HepG2 (cell line): Measurements from ENCODE around the gene COL26A1.

Experiments used
- AGO1 ChIP-seq: fragments of 200-400 bp; formaldehyde crosslinking; IDR thresholded peaks from 2 replicates; pipeline ENCODE4 v1.6.1; 2017; ENCODE audit warnings: mild to moderate bottlenecking, low read depth, low read length, moderate library complexity; ENCODE audit not compliant: poor library complexity, severe bottlenecking
- EP300 ChIP-seq, 3 experiments: sonication (generic) in 1 of 3; formaldehyde crosslinking in 1 of 3; IDR thresholded peaks; 2 replicates each; pipeline versions ENCODE4 v1.5.1 to v1.6.1; 2011 to 2020; ENCODE audit warnings: low read depth in 2 of 3, low read length in 2 of 3, borderline replicate concordance in 1 of 3, improper control_type of control experiment in 1 of 3, mild to moderate bottlenecking in 1 of 3, missing genetic modification reagents in 1 of 3, moderate library complexity in 1 of 3
- EZH2 ChIP-seq: conservative IDR thresholded peaks from 2 replicates; pipeline ENCODE4 v1.6.1; 2012; ENCODE audit warnings: mild to moderate bottlenecking, low read depth, low read length, moderate library complexity
- FOXM1 ChIP-seq: sonication (generic); formaldehyde crosslinking; IDR thresholded peaks from 2 replicates; pipeline ENCODE4 v1.5.0; 2020; ENCODE audit warnings: missing genetic modification reagents
- KDM6A ChIP-seq: IDR thresholded peaks from 2 replicates; pipeline ENCODE4 v1.6.1; 2016; ENCODE audit warnings: low read depth
- TAF1 ChIP-seq: sonication (generic); formaldehyde crosslinking; IDR thresholded peaks from 2 replicates; pipeline ENCODE4 v1.4.0; 2020; ENCODE audit warnings: missing genetic modification reagents
- TEAD2 ChIP-seq: sonication (generic); formaldehyde crosslinking; IDR thresholded peaks from 2 replicates; pipeline ENCODE4 v1.9.0; 2021; ENCODE audit warnings: missing genetic modification reagents
- ZFP36L2 ChIP-seq: sonication (generic); formaldehyde crosslinking; IDR thresholded peaks from 2 replicates; pipeline ENCODE4 v1.4.0; 2020; ENCODE audit warnings: missing genetic modification reagents
- ZNF431 ChIP-seq: sonication (generic); formaldehyde crosslinking; IDR thresholded peaks from 2 replicates; pipeline ENCODE4 v1.9.0; 2022; ENCODE audit warnings: missing genetic modification reagents, low read depth, mild to moderate bottlenecking, borderline replicate concordance
- TF ChIP-seq, protein P1 (sequence below): sonication (generic); formaldehyde crosslinking; IDR thresholded peaks from 2 replicates; pipeline ENCODE4 v1.5.0; 2020; ENCODE audit warnings: mild to moderate bottlenecking, missing genetic modification reagents, moderate library complexity
- TF ChIP-seq, protein P2 (sequence below): sonication (generic); formaldehyde crosslinking; IDR thresholded peaks from 2 replicates; pipeline ENCODE4 v1.8.1; 2023; ENCODE audit warnings: missing genetic modification reagents, inconsistent platforms, borderline replicate concordance
- TF ChIP-seq, protein P3 (sequence below): IDR thresholded peaks from 2 replicates; pipeline ENCODE4 v1.6.1; 2016; ENCODE audit warnings: low read depth, borderline replicate concordance

DNA sequence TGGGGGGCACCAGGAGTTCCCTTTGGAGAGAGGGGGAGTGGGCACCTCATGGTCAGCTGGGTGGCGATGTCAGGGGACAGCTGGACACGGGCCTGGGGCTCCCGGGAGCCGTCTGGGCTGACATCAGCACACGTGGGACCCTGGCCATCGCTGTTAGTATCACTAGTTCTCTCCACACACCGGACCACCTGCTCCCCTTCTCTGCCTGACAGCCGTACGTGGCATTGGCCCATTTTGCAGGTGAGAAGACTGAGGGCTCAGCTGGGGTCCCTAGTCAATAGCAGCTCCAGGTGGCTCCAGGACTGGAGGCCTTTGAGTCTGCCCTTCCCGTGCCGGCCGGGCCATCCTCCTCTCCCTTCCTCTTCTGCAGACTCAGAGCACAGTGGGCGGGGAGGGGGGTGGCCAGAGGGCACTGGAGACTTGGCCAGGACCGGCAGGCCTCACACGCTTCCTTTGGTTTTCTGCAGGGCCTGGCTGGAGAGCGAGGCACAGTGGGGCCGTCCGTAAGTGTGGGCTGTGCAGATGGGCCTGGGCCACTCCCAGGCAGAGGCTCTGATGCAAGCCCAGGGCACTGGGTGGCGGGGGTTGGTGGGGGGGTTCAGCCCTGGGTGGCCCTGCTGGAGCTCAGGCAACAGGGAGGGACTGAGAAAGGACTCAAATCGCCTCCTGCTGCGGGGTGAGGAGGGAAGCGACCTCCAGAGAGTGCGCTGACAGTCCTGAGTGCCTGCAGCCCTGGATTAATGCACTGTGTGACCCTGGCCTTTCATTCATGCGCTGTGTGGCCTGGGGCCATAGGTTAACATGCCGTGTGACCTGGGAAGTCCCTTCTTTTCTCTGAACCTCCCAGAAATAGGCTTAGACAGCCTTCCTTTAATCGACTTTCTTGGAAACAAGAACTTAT is 188.2 kb downstream of the COL26A1 start:
- no peak for TF ChIP-seq EP300 (IDR thresholded peaks at IDR 0.05; ENCODE audit: low read depth in 2 of 2, low read length in 2 of 2)
- no peak for TF ChIP-seq EP300 (CRISPR knock-in tag; IDR thresholded peaks at IDR 0.05; ENCODE audit: borderline replicate concordance)
- no peak for TF ChIP-seq TAF1
- TF ChIP-seq EZH2 = no peak
- no peak for TF ChIP-seq ZFP36L2 (CRISPR knock-in tag)
- TF ChIP-seq, protein P1, sequence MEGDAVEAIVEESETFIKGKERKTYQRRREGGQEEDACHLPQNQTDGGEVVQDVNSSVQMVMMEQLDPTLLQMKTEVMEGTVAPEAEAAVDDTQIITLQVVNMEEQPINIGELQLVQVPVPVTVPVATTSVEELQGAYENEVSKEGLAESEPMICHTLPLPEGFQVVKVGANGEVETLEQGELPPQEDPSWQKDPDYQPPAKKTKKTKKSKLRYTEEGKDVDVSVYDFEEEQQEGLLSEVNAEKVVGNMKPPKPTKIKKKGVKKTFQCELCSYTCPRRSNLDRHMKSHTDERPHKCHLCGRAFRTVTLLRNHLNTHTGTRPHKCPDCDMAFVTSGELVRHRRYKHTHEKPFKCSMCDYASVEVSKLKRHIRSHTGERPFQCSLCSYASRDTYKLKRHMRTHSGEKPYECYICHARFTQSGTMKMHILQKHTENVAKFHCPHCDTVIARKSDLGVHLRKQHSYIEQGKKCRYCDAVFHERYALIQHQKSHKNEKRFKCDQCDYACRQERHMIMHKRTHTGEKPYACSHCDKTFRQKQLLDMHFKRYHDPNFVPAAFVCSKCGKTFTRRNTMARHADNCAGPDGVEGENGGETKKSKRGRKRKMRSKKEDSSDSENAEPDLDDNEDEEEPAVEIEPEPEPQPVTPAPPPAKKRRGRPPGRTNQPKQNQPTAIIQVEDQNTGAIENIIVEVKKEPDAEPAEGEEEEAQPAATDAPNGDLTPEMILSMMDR = no peak
- TF ChIP-seq ZNF431 = no peak
- no peak for TF ChIP-seq FOXM1 (CRISPR knock-in tag)
- TF ChIP-seq AGO1 = no peak
- no peak for TF ChIP-seq TEAD2 (CRISPR knock-in tag)
- TF ChIP-seq, protein P2, sequence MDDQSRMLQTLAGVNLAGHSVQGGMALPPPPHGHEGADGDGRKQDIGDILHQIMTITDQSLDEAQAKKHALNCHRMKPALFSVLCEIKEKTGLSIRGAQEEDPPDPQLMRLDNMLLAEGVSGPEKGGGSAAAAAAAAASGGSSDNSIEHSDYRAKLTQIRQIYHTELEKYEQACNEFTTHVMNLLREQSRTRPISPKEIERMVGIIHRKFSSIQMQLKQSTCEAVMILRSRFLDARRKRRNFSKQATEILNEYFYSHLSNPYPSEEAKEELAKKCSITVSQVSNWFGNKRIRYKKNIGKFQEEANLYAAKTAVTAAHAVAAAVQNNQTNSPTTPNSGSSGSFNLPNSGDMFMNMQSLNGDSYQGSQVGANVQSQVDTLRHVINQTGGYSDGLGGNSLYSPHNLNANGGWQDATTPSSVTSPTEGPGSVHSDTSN = no peak
- TF ChIP-seq, protein P3, sequence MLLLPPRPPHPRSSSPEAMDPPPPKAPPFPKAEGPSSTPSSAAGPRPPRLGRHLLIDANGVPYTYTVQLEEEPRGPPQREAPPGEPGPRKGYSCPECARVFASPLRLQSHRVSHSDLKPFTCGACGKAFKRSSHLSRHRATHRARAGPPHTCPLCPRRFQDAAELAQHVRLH = no peak
- TF ChIP-seq KDM6A (CRISPR knock-in tag) = no peak
